Cerebellar nuclear complex (tissue), 1 donor: ENCODE measurements around the gene SLC2A6.

ENCODE experiments used
- DNase-seq, 2 experiments: peaks; one replicate each; lab custom pipeline; 2025; lab: John Stamatoyannopoulos, UW

Gene SLC2A6

DNA sequence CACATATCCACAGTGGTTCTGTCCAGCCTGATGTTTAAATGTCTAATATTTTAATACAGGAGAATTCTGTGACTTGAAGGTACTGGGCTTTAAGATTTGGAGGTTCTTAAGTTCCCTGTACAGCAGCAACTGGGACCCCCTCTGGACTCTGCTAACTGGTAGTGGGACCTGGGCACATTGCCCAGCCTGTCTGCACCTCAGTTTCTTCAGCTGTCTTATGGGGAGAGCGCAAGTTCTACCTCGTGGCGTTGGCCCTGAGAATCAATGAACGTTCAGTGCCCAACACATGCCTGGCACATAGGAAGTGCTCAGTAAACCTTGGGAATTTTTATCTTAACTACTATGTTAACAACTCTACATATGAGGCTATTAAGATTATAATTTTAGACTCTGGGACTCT, 1.4 kb downstream of the SLC2A6 start:
- no peak for DNase-seq

DNA sequence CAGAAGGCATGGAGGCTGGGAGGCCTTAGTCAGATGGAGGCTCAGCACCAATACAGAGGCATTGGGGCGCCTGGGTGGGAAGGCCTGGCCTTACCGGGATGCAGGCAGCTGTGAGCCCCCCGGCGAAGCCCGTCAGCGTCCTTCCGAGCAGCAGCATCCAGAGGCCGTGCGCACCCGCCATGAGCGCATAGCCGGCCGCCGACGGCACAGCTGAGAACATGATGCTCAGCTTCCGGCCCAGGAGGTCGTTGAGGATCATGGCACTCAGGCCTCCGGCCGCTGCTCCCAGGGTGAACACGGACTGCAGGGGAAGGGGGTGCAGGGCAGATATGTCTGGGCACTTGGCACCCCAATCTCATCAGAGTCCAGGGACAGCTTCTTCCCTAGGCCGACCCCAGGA, 2.0 kb downstream of the SLC2A6 start:
- DNase-seq, result no peak

DNA sequence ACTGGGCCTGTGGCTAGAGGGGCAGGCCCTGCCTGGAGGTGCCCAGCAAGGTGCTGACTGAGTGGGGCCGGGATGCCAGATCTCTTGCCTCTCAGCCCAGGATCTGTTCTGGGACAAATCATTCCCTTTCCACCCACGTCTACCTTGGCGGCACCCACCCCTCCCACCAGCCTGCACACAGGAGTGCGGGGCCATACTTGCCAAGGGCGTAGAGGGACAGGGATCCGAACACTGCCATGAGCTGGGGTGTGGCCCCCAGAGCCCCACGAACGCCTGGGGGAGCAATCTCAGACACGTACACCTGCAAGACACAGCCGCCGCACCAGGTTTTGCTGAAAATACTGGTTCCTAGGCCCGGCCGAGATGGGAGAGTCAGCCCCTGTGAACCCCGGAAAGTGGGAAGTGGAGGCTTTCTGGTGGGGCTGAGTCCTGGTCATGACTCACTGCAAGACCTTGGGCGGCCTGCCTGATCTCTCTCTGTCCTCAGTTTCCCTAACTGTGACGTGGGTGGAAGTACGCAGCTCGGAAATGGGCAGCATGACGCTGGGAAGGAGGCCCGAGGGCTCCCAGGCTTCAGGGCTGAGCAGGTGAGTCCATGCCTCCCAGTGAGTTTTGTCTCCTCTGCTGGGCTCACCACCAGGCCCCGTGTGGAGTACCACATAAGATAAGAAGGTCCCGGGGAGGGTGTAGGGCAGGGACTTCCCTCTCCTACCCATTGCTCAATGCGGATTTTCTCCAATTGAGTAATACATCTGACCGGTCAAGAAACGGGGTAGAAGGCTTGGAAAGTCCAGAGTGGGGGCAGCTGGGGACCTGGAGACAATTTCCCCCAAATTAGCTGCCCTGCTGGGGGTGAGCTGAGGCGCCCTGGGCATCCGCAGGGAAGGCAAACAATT, 2.6 kb downstream of the SLC2A6 start:
- no peak for DNase-seq

DNA sequence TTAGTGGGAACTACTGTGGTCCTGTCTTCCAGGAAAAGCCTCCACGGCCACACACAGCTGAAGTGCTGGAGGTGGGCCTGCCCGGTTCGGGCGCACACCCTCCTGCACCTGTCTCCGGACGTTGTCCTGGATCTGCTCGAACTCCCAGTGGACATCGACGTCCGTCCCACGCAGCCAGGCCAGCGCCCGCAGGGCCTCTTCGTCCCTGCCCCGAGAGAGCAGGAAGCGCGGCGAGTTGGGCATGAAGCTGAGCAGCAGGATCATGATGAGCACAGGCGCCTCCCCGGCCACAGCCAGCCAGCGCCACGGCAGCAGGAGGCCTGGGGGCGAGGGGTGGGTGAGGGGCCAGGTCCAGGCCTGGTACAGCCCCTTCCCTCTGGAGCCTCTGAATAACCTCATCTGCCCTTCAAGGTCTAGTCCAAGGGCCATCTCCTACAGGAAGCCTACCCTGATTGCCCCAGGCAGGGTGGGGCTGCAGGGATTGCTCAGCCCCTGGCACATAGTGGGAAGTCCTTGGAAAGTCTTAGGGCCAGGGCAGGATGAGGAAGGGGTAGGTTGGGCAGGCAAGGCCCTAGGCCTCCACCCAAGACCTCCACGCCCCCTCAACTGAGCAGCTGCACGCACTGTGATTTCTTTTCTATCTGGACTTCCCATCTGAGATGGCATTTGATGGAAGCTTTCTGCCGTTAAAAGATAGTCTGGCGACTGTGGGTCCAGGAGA, 3.4 kb downstream of the SLC2A6 start:
- DNase-seq, result no peak

DNA sequence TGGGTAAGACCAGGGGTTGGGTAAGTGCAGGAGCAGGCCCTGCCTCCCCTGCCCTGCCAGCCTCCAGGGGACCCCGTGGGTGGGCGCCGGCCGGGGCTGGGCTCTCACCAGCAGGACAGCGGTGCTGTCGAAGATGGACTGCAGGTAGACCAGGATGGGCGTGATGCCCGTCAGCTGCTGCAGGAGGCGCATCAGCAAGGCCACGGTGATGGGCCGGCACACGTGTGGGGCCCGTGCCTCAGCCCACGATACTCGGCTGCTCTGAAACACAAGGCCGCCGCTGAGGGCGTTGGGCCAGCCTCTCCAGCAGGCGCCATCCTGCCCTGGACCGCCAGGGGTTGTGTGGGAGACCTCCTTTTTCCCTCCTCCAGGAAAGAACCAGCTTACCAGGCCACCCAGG, 4.0 kb downstream of the SLC2A6 start:
- DNase-seq, result no peak

DNA sequence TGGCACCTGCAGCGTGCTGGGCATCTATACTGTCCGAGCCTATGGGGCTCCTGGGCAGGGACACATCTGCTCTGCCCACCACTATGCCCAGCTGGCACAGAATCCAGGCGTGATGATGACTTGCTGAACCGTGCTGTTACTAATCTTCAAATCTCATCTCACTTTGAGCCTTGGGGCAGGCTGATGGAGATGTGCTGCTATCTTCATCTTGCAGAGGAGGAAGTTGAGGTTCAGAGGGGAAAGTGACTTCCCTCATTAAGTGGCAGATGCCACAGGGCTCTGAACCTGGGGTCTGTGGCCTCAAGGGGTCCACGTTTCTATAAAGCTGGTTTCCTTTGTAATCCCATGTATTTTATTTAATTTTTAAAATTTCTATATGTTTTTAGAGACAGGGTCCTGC, 4.7 kb downstream of the SLC2A6 start:
- DNase-seq, result no peak

DNA sequence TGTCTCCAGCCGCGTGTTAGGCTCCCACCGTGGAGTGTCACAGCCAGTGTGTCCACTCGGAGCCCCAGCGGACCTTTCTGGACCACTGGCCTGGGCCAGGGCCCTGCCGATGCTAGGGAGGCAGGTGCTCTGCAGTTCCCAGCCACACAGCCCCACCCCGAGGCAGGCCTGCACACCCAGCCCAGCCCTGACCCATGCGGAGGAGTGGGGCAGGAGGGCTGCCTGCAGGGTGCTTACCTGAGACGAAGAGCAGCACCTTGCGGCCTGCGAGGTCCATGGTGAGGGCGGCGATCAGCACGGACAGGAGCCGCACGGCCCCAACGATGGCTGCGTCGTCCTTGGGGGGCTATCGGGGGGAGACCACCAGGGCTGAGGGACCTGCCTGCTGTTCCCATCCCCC, 5.2 kb downstream of the SLC2A6 start:
- DNase-seq, result no peak

DNA sequence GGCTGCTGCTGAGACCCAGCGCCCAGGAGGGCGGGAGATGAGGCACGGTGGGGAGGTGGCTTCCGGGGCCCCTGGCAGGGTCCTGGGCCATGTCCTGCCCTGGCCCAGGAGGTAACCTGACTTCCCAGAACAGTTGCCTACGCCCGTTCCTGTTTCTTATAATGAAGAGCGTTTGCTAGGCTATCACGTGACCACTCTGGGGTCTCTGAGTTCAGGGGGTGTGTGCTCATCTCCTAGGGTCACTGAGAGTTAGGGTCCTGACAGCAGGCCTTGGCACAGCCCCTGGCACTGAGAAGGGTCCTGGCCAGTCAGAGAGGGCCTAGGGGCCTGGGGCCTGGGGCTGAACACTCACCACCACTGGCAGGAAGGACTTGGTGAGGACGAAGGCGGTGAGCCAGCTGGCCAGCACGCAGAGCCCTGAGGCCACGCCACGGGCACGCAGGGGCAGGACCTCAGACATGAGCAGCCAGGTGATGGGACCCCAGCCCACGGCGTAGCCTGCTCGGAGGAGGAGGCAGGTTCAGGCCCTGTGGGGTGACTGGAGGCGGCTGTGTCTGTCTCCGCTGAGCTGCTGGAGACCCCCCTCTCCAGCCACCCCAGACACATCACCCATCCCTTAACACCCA, 6.0 kb downstream of the SLC2A6 start:
- DNase-seq, result no peak

DNA sequence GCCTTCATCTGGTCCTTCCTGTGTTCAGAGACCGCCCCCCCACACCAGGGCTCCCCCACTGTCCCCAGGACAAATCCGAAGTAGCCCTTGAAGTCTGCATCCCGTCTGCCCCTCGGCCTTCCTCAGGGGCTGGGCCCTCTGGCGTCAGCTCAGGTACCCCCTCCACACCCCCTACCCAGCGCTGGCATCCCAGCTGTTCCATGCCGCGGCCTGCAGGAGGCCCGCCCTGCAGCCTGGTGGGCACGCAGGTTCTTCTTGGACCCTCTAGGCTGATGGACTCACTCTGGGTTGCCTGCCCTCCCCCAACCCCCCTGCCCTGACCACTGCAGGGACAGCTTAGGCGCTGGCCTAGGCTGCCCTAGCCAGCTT, 6.6 kb downstream of the SLC2A6 start:
- DNase-seq, result no peak

DNA sequence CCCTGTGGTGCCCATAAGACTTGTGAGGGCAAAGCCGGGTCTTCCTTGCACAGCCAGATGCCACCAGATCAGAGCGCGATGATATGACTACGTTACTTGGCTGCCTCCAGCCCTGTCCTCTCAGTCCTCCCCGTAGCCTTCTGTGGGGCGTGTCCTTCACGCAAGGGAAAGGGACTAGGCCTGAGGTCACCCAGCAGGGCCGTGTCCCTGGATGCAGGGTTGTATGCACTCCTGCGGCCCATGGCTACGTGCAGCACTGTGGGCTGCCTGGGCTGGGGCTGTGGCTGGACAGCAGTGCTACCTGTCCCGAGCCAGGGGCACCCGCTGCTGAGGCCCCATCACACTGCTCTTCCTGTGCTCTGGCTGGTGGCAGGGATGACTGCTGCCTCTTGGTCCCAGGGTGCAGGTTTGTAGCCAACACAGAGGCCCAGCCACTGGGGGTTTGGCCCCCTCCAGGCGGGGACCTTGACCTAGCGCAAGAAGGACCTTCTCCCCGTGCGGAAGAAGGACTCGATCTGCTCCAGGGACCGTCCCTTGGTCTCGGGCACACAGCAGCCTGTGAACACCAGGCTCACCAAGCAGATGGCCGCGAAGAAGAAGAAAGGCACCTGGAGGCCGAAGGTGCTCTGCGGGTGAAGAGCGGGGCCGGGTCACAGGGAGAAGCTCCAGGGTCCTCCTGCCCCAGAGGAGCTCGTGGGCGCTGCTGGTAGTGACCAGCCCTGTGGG, 7.2 kb downstream of the SLC2A6 start:
- DNase-seq, result no peak

DNA sequence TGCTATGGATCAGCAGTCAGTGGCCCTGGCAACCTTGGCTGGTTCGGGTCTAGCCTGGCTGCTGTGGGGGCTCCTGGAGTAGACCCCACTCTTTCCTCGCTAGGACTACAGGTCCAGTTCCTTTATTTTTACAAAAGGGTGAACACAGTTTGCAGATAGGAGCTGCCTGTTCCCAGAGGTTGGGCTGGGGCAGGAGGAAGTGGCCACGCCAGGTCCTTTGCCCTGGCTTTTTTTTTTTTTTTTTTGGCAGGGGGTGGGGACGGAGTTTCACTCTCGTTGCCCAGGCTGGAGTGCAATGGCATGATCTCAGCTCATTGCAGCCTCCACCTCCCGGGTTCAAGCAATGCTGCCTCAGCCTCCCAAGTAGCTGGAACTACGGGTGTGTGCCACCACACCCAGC, 7.9 kb downstream of the SLC2A6 start:
- no peak for DNase-seq

DNA sequence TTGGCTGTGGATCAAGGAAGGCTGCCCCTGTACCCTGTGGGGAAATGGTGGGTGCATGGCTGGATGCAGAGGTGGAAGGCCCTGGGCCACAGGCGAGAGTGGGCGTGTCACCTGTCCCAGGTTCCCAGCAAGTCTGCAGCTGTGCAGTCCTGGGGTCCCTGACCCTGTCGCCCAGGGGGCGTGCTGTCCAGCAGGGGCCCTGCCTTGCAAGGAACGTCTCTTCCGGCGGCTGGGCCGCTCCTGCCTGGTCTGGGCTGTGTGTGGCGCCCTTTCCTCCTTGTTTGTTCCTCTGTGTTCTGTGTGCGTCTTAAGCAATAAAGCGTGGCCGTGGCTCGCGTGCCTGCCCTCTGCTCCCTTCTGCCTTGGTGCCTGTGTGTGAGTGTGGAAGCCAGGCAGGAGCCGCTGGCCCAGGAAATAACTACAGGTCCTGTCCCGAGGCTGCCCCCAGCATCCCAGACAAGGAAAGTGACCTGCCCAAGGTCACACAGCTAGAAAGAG, 8.4 kb downstream of the SLC2A6 start:
- DNase-seq, result no peak

DNA sequence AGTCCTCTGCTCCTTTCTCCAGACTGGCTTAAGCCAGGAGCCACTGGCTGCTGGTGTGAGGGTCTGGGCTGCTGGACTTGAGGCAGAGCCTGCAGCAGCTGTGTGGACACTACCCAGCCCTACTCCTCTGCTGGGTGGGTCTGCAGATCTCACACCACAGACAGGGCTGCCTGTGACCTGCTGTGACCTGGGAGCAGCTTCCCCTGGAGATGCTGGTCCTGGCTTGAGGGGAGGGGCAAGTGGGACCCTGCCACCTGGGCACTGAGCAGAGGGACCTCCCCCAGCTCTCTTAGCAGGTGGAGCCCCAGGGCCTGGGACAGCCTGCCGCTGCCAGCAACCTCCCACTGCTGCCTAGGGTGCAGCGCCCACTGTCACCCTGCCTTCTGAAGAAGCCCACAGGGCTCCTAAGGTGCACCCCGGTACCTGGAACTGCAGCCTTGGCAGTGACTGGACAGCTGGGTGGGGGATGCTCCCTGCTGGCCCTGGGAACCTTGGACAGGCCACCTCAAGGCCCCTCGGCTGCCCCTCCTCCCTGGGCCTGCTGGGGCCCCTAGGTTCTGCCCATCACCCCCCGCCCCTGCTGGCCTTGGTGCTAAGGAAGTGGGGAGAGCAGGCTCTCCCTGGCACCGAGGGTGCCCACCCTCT, 10.0 kb downstream of the SLC2A6 start:
- no peak for DNase-seq

DNA sequence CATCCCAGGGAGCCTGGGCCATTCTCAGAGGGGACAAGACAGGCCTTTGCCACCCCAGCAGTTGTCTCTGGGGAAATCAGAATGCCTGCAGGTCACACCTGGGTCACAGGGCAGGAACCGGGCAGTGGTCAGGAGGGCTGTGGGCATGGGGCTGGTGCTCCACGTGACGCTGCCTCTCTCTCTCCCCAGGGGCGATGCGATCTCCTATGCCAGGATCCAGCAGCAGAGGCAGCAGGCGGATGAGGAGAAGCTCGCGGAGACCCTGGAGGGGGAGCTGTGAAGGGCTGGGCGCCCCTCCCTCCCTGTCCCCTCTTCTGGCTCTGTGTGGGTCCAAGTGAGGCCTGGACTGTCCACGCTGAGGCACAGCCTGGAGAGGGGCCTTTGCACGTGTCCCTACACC, 10.5 kb downstream of the SLC2A6 start:
- DNase-seq, result no peak

DNA sequence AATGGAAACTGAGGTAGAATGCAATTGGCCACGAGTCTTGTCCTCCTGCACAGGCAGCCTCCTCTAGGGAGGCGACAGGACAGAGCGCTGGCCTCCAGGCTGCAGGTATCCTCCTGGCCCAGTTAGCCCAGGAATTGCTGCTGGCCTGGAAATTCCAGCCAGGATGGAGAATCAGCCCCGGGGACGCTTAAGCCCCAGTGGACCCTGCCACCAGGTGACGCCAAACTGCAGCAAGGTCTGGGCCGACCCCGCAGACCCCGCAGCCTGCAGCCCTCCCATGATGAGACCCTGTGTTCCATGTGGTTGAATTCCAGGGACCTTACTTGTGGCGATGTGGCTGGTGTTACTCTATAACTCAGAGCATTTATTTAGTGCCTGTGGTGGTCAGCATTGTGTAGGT, 11.8 kb downstream of the SLC2A6 start:
- no peak for DNase-seq

DNA sequence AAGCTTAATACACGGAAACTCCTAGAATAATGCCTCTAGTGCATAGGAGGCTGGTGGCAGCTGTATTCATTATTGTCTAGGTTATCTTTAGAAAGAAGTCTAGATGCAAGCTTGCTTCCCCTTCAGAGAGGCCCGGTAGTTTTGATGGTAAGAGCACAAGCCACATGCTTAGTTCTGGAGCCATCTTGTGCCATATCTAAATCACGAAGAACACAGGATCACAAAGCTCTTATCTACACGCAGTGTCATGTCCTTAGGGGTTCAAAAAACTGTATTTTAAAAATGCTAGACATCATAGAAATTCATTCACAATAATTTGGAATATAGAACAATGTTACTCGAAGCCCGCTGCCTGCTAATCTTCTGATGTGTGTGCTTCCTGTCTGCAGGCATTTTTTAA, 12.9 kb downstream of the SLC2A6 start:
- DNase-seq, result no peak

DNA sequence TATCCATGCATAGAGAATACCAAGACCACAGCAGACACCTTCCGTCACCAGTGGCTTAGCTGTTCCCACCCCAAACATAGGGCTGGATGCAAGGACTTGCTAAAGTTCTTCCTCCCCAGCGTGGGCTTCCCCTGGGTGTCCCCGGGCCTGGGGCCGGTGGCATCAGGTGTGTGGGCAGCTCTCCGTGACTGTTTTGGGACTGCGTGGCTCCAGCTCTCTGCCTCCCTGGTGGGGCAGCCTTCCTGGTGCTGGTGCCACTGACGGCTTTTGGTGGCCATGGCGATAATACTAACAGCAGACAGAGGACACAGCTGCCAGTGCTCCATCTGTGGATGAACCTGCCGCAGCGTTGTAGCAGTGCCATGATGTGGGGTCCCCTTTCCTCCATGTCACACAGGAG, 14.3 kb downstream of the SLC2A6 start:
- DNase-seq, result no peak

DNA sequence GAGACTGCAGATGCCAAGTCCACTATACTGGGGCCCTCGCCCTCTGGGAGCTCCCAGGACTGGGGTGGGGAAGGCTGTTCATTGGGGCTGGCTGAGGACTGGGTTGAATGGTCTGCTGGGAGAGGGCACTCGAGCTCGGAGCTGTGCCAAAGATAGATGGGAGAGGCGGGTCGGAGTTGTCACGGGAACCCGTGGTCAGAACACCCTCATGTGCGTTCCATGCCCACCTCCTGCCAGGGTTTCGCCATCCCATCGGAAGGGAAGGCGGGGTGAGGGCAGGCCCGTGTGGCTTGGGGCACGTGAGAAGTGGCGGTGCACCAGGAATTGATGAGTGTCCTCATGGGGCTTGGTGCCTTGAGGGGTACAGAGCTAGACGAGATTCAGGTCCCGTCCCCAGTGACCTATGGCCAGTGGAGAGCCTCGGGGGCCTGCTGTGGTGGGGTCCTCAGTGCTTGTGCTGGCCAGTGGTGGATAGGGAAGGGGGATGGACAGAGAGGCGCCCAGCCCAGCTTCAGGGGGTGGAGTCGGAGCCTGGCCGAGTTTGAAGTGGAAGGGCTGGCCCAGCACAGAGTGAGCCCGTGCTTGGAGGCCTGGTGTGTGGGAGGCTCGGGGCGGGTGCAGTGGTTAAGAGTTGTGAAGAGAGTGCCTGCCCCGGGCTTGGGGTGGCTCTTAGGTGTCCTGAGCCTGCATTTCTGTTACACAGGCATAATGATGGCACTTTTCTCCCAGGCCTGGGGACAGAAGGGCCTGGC, 14.9 kb downstream of the SLC2A6 start:
- no peak for DNase-seq

DNA sequence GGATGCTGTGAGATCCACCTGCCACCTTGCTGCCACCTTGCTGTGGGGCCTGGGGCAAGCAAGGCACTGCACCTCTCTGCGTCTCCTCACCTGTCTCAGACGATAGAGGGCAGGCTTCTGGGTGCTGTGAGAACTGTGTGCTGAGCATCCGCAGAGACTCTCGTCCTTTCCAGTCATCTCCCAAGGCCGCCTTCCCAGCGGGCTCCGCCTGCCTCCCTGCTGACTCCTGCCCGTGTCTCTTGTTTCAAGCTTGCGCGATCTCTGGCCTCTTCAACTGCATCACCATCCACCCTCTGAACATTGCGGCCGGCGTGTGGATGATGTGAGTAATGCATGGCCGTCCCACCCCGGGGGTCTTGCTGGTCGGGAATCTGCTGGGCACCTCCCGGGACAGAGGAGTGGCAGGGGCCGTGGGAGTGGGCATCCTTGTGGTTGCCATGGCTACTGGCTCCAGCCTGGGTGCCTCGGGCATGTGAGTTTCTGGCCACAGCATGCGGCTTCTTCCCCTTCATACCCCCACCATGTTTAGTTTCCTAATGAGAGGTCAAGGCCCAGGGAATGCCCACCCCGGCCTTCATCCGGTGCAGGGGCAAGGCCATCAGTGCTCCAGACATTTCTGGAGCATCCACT, 15.6 kb downstream of the SLC2A6 start:
- DNase-seq, result no peak

DNA sequence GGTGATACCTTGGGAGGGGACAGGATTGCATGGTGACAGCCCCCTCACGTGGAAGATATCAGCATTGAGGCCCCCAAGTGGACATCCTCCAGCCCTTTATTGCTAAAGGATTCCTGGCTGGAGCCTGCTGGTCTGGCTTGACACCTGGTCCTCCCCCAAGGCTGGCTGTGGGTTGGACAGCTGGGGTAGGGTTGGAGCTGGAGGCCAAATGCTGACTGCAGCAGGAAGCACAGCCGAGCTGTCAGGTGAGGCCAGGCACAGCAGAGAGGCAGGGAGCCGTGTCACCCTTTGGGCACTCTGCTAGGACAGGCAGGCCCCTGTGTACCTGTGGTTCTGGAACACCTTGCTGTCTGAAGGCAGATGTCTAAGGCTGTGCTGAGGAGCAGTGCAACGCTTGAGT, 16.9 kb downstream of the SLC2A6 start:
- no peak for DNase-seq
